Measurements from ENCODE around the gene LAT. TPM values are rescaled to one million over a fixed set of nuclear protein-coding genes. Genes with fewer than 3 reads are reported as not detected.

Gene LAT
- total RNA-seq, 3 donors from 2014 or later, result 241 to 262 (median 259) TPM

DNA sequence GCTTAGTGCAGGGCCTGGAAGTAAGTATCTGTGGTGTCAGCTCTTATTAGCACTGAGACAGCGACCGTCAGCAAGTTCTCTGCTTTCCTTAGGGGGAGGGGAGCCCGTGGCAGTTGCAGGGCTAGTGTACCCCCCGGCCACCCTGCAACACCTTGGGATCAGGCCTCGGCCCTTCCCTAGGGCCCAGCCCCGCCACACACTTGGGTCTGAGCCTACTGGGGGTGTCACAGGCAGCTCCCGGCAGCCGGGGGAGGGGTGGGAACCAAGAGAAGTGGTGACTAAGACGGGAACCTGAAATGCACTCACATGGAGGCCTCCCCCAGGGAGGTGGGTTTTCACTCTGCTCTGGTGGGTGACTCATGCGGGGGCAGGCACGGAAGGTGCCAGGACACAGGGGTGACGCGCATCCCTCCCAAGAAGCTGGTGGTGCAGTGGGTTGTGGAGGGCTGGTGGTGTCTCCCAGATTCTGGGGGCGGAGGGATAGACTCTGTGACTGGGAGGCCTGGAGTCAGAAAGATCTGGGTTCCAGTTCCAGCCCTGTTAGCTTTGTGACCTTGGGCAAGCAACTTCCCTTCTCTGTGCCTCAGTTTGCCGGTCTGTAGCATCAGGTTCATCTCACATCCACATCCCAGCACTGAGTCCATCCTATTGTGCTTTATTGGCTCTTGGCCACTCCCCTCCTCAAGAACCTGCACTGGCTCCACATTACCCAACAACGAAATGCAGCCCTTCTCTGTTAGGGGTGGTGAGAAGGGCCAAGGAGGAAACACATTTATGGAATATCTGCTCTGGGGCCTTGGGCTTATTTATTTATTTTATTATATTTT lies 44.5 kb downstream of the LAT start:
- H3K4me3 Mint-ChIP-seq, result peak overlapping the region; percentile 43
- no peaks in the 10 kb centered on the region for H3K9me3 Mint-ChIP-seq

DNA sequence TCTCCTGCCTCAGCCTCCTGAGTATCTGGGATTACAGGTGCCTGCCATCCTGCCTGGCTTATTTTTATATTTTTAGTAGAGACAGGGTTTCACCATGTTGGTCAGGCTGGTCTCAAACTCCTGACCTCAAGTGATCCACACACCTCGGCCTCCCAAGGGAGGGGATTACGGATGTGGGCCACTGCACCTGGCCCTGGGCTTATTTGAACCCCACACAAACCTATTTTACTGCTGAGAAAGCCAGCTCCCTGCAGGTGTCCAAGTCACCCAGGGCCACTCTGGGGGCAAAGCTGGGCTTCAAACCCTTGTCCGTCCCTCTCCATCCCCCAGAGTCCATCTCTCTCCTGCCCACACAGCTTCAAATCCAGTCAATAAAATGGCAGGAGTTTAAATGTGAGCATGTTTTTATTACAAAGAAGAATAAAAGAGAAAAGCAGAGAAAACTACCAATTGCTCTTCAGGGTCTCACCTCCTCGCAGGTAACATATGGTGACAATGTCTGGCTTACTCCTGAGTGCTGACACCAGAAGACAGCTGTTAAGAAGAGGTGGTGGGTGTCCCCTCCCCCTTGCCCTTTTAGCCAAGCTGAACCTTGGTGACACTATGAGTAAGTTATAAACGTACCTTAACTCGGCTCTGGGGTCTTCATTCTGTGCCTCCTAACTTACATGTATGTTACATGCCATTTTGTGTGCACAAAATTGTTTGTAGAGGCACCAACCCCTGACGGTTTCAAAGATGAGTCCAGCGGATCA lies 45.4 kb downstream of the LAT start:
- no peak overlapping the region for H3K4me3 Mint-ChIP-seq
- H3K9me3 Mint-ChIP-seq, result no peaks in the 10 kb centered on the region
- peaks cover 32% of the 10 kb centered on the region for H3K4me1 Mint-ChIP-seq (ENCODE audit: low read depth)
- H3K27me3 Mint-ChIP-seq (ENCODE audit: low read depth), result no peaks in the 10 kb centered on the region
- no peak for DNase-seq
- H3K36me3 Mint-ChIP-seq (ENCODE audit: insufficient read depth), result no peaks in the 10 kb centered on the region
- ATAC-seq, result no peak

More for the DNA sequence above, 44.5 kb downstream of the LAT start:
- H3K27me3 Mint-ChIP-seq (ENCODE audit: low read depth), result no peaks in the 10 kb centered on the region
- DNase-seq, result peak; percentile 88
- peaks cover 41% of the 10 kb centered on the region for H3K4me1 Mint-ChIP-seq (ENCODE audit: low read depth)
- peak; percentile 98 to 99 for ATAC-seq
- no peaks in the 10 kb centered on the region for H3K36me3 Mint-ChIP-seq (ENCODE audit: insufficient read depth)

Other genes with a start within 250 kb of the LAT start
- gene NPIPB9, start 233.3 kb upstream of the LAT start, total RNA-seq, result 1 to 10 TPM in 1 of 3 donors, under 1 TPM in 2; 0.66 to 1.8 (median 0.87) TPM
- 100 to 1,000 TPM; 315 to 351 (median 325) TPM for gene ATXN2L, start 162.1 kb upstream of the LAT start, total RNA-seq
- gene TUFM, start 138.7 kb upstream of the LAT start, total RNA-seq, result 100 to 1,000 TPM; 459 to 515 (median 499) TPM
- 10 to 100 TPM; 35.5 to 41.4 (median 41.0) TPM for gene SH2B1, start 121.2 kb upstream of the LAT start, total RNA-seq
- gene ATP2A1, start 106.6 kb upstream of the LAT start, total RNA-seq, result 1 to 10 TPM; 1.0 to 1.4 (median 1.4) TPM
- 10 to 100 TPM; 21.9 to 27.1 (median 24.2) TPM for gene RABEP2, start 59.8 kb upstream of the LAT start, total RNA-seq
- gene CD19, start 53.1 kb upstream of the LAT start, total RNA-seq, result 1 to 10 TPM; 1.1 to 8.5 (median 1.5) TPM
- 10 to 100 TPM; 63.0 to 66.9 (median 63.6) TPM for gene NFATC2IP, start 34.1 kb upstream of the LAT start, total RNA-seq
- gene SPNS1, start 10.3 kb upstream of the LAT start, total RNA-seq, result 10 to 100 TPM; 33.5 to 42.7 (median 36.5) TPM